Neuronal stem cell (in vitro differentiated cells): ENCODE data around the gene DRD5. TPM values are rescaled to one million over a fixed set of nuclear protein-coding genes. Genes with fewer than 3 reads are reported as not detected.
A peak's percentile ranks its signal among the peaks of the same experiment; 100 is the strongest.
"Not testable (repeated sequence)": the region's sequence is repeated elsewhere in the genome, so short reads cannot be mapped to it uniquely, and the experiment has no call there.

ENCODE experiments used
- DNase-seq: peaks from one replicate; pipeline ENCODE4 v3.0.0-alpha.2; 2013; ENCODE audit warnings: low spot score
- H2AFZ ChIP-seq: one replicate; pipeline ENCODE4 v1.6.1; 2013; ENCODE audit warnings: mild to moderate bottlenecking, low read length, inconsistent platforms
- H2AK5ac ChIP-seq: 2 replicates; pipeline ENCODE4 v1.6.1; 2013; ENCODE audit warnings: low read depth, mild to moderate bottlenecking, inconsistent platforms, low read length, moderate library complexity, mixed read lengths
- H2BK120ac ChIP-seq: 2 replicates; pipeline ENCODE4 v1.6.1; 2013; ENCODE audit warnings: low read depth, mild to moderate bottlenecking, inconsistent platforms, low read length, moderate library complexity, mixed read lengths
- H2BK12ac ChIP-seq: one replicate; pipeline ENCODE4 v1.6.1; 2013; ENCODE audit warnings: low read length, inconsistent platforms
- H2BK15ac ChIP-seq: 2 replicates; pipeline ENCODE4 v1.6.1; 2013; ENCODE audit warnings: mild to moderate bottlenecking, low read length, inconsistent platforms, mixed read lengths
- H2BK5ac ChIP-seq: one replicate; pipeline ENCODE4 v1.6.1; 2013; ENCODE audit warnings: inconsistent platforms, mild to moderate bottlenecking, low read length, moderate library complexity
- H3K14ac ChIP-seq: one replicate; pipeline ENCODE4 v1.6.1; 2013; ENCODE audit warnings: low read length, inconsistent platforms
- H3K18ac ChIP-seq: 2 replicates; pipeline ENCODE4 v1.6.1; 2013; ENCODE audit warnings: low read length, inconsistent platforms
- H3K23ac ChIP-seq: 2 replicates; pipeline ENCODE4 v1.6.1; 2013; ENCODE audit warnings: low read depth, mild to moderate bottlenecking, mixed read lengths, low read length, inconsistent platforms; ENCODE audit not compliant: poor library complexity
- H3K27ac ChIP-seq: replicated peaks from 3 replicates; pipeline ENCODE4 v1.5.1; 2013; ENCODE audit warnings: low read length, inconsistent platforms
- H3K27me3 ChIP-seq, 3 experiments: 2 replicates each; pipeline ENCODE4 v1.6.1; 2013; ENCODE audit warnings: low read length in 3 of 3, mild to moderate bottlenecking in 2 of 3, inconsistent platforms in 1 of 3, low read depth in 1 of 3, mixed read lengths in 1 of 3, moderate library complexity in 1 of 3; ENCODE audit not compliant: control insufficient read depth in 3 of 3, insufficient read depth in 3 of 3
- H3K36me3 ChIP-seq, 2 donors: replicated peaks in 1 of 2; 2 replicates each; pipeline ENCODE4 v1.6.1; 2013; ENCODE audit warnings: low read length in 2 of 2; ENCODE audit not compliant: control insufficient read depth in 2 of 2, insufficient read depth in 2 of 2
- H3K4ac ChIP-seq: 2 replicates; pipeline ENCODE4 v1.6.1; 2013; ENCODE audit warnings: inconsistent platforms, mild to moderate bottlenecking, low read length, moderate library complexity
- H3K4me1 ChIP-seq, 2 donors: 1 replicate in 1 of 2; 2 replicates in 1 of 2; pipeline ENCODE4 v1.6.1; 2013; ENCODE audit warnings: low read length in 2 of 2, low read depth in 1 of 2; ENCODE audit not compliant: control insufficient read depth in 2 of 2, insufficient read depth in 1 of 2
- H3K4me2 ChIP-seq: one replicate; pipeline ENCODE4 v1.6.1; 2013; ENCODE audit warnings: mild to moderate bottlenecking, low read length, inconsistent platforms; ENCODE audit not compliant: insufficient read depth, poor library complexity, severe bottlenecking
- H3K4me3 ChIP-seq, 2 donors: 2 replicates each; pipeline ENCODE4 v1.5.1; 2013; ENCODE audit warnings: low read length in 2 of 2, mild to moderate bottlenecking in 2 of 2, inconsistent platforms in 1 of 2, moderate library complexity in 1 of 2
- H3K79me1 ChIP-seq: one replicate; pipeline ENCODE4 v1.6.1; 2013; ENCODE audit warnings: low read depth, mild to moderate bottlenecking, inconsistent platforms, low read length, moderate library complexity
- H3K9ac ChIP-seq: one replicate; pipeline ENCODE4 v1.6.1; 2013; ENCODE audit warnings: mild to moderate bottlenecking, low read depth, low read length, inconsistent platforms; ENCODE audit not compliant: poor library complexity
- H3K9me3 ChIP-seq, 2 donors: replicated peaks in 1 of 2; 2 replicates each; pipeline versions ENCODE3 to v1.6.1; 2013; ENCODE audit warnings: low read length in 2 of 2, mild to moderate bottlenecking in 2 of 2, inconsistent platforms in 1 of 2, low read depth in 1 of 2, mixed read lengths in 1 of 2, moderate library complexity in 1 of 2; ENCODE audit not compliant: control insufficient read depth in 2 of 2, insufficient read depth in 1 of 2
- H4K8ac ChIP-seq: one replicate; pipeline ENCODE4 v1.6.1; 2013; ENCODE audit warnings: low read depth, mild to moderate bottlenecking, inconsistent platforms, low read length, moderate library complexity
- H4K91ac ChIP-seq: one replicate; pipeline ENCODE4 v1.6.1; 2013; ENCODE audit warnings: low read length, low read depth, mild to moderate bottlenecking, inconsistent platforms; ENCODE audit not compliant: poor library complexity
- WGBS, 2 donors: extraction: QIAGEN DNeasy Blood & Tissue Kit; methylation state at CpG; one replicate each; pipeline ENCODE4 v1.1.7; 2013; ENCODE audit warnings: missing lambda C conversion rate in 2 of 2, mixed read lengths in 1 of 2; ENCODE audit not compliant: insufficient read length in 2 of 2, insufficient replicate concordance in 1 of 2; ENCODE audit errors: extremely low coverage in 2 of 2; 5-methylcytosine and 5-hydroxymethylcytosine counted together
- polyA plus RNA-seq, 2 experiments: library from polyadenylated mRNA; stranded (reverse); fragments of 200-250 nt; gene quantifications; one replicate each; pipeline ENCODE4 v1.2.3, GENCODE V29; 2013

The DRD5 gene
- 0.04 TPM for polyA plus RNA-seq (2013, experiment 1 of 2)
- polyA plus RNA-seq (2013, experiment 2 of 2), result 0.04 TPM

- Histone ChIP-seq H3K4me2 (peak within 1 kb of the TSS; percentile 83), H4K8ac (no peak within 1 kb of the TSS), H3K23ac (peak within 1 kb of the TSS; percentile 8), H2AK5ac (peak within 1 kb of the TSS; percentile 63), H3K9me3 (peaks cover 0 to 2% of the 10 kb centered on the region in 2 donors), H3K18ac (peak within 1 kb of the TSS; percentile 83), H2BK15ac (no peak within 1 kb of the TSS), H3K4me1 (peaks cover 0 to 3% of the 10 kb centered on the region in 2 donors), H3K14ac (no peak within 1 kb of the TSS), H3K79me1 (no peaks in the 10 kb centered on the region), H3K27ac (no peak within 1 kb of the TSS), H2AFZ (no peak within 1 kb of the TSS), H2BK120ac (peak within 1 kb of the TSS; percentile 28), H3K4me3 (peak within 1 kb of the TSS in 1 of 2 donors; percentile 72), H3K27me3 (peaks cover 0 to 30% (median 29%) of the 10 kb centered on the region in 3 experiments), H4K91ac (peak within 1 kb of the TSS; percentile 38), H3K4ac (no peak within 1 kb of the TSS), H2BK12ac (no peak within 1 kb of the TSS), H3K9ac (peak within 1 kb of the TSS; percentile 44), H2BK5ac (no peak within 1 kb of the TSS), H3K36me3 (no peaks in the 10 kb centered on the region)
- DNase-seq, result peak; percentile 14
- WGBS, 2 donors, result no CpG with 5 or more reads among the region's 78 CpGs
These were observed at the start of gene DRD5 for GRCh38 chr4:9781343-9782135. Gene DRD5 (plus strand): TSS chr4:9781634. CDS start chr4:9782030, 396 bp downstream.

DNA sequence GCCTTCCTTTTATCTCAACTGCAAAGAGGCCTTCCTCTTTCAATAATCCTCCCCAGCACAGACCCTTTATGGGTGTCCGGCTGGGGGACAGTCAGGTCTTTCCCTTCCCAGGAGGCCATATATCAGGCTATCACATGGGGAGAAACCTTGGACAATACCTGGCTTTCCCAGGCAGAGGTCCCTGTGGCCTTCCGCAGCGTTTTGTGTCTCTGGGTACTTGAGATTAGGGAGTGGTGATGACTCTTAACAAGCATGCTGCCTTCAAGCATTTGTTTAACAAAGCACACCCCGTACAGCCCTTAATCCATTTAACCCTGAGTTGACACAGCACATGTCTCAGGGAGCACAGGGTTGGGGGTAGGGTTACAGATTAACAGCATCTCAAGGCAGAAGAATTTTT lies 49.2 kb upstream of the DRD5 start:
- not testable (repeated sequence) for H3K18ac ChIP-seq, H3K4me2 ChIP-seq, H3K14ac ChIP-seq, H3K4me3 ChIP-seq, H3K36me3 ChIP-seq, H4K8ac ChIP-seq, H4K91ac ChIP-seq, H3K4ac ChIP-seq, H3K27me3 ChIP-seq, H2BK120ac ChIP-seq, H3K79me1 ChIP-seq, DNase-seq, H2BK12ac ChIP-seq, H2BK15ac ChIP-seq, H3K23ac ChIP-seq, H3K9ac ChIP-seq, H3K9me3 ChIP-seq, H2BK5ac ChIP-seq, H3K4me1 ChIP-seq, H2AFZ ChIP-seq, H3K27ac ChIP-seq, H2AK5ac ChIP-seq
- no CpG with 5 or more reads among the region's 4 CpGs for WGBS, 2 donors

GRCh38 chr4:9735515-9735914 lies 45.9 kb upstream of the DRD5 start:
- no peaks in the 10 kb centered on the region for H3K79me1 ChIP-seq
- H2BK12ac ChIP-seq, result no peak overlapping the region
- no peaks in the 10 kb centered on the region for H3K4me1 ChIP-seq
- no peak for DNase-seq
- no peak overlapping the region for H2AFZ ChIP-seq
- no peaks in the 10 kb centered on the region for H3K9me3 ChIP-seq
- no peak overlapping the region for H2BK120ac ChIP-seq
- no peak overlapping the region for H3K4me2 ChIP-seq
- H3K27ac ChIP-seq, result no peak overlapping the region
- no peak overlapping the region for H3K14ac ChIP-seq
- WGBS, 2 donors, result no CpG with 5 or more reads among the region's 5 CpGs
- no peak overlapping the region for H3K18ac ChIP-seq
- H2BK5ac ChIP-seq, result no peak overlapping the region
- H3K36me3 ChIP-seq, result no peaks in the 10 kb centered on the region
- H3K4me3 ChIP-seq, result no peak overlapping the region
- H3K4ac ChIP-seq, result no peak overlapping the region
- no peak overlapping the region for H4K91ac ChIP-seq
- H2AK5ac ChIP-seq, result no peak overlapping the region
- H4K8ac ChIP-seq, result no peak overlapping the region
- H3K27me3 ChIP-seq, result no peaks in the 10 kb centered on the region
- H3K23ac ChIP-seq, result no peak overlapping the region
- no peak overlapping the region for H2BK15ac ChIP-seq
- H3K9ac ChIP-seq, result no peak overlapping the region

DNA sequence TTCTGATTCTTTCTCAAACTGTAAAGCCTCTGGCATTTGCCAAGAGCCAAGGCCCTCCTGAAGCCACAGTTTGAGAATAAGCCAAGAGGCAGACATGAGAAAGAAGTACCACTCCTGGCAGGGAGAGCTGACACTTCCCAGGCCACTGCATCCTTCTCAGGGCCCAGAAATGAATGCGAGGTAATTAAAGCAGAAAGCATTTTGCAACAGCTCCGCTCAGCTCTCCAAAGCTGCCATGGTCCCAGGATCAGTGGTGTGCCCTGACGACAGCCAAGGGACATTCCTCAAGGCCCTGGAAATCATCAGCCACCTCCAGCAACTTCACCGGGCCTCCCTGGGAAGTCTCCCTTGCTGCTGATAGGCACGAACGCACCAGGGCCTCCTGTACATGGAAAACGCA lies 44.2 kb upstream of the DRD5 start:
- H2AK5ac ChIP-seq, H3K79me1 ChIP-seq, H2AFZ ChIP-seq, H2BK12ac ChIP-seq, H3K23ac ChIP-seq, H3K14ac ChIP-seq, H2BK120ac ChIP-seq, H3K36me3 ChIP-seq, DNase-seq, H2BK15ac ChIP-seq, H3K4me2 ChIP-seq, H3K4me3 ChIP-seq, H3K9ac ChIP-seq, H3K27me3 ChIP-seq, H4K8ac ChIP-seq, H3K27ac ChIP-seq, H3K4me1 ChIP-seq, H4K91ac ChIP-seq, H3K9me3 ChIP-seq, H2BK5ac ChIP-seq, H3K18ac ChIP-seq, H3K4ac ChIP-seq: not testable (repeated sequence)
- no CpG with 5 or more reads among the region's 7 CpGs for WGBS, 2 donors
